ENCODE measurements around the gene MMAA.

MMAA gene

DNA sequence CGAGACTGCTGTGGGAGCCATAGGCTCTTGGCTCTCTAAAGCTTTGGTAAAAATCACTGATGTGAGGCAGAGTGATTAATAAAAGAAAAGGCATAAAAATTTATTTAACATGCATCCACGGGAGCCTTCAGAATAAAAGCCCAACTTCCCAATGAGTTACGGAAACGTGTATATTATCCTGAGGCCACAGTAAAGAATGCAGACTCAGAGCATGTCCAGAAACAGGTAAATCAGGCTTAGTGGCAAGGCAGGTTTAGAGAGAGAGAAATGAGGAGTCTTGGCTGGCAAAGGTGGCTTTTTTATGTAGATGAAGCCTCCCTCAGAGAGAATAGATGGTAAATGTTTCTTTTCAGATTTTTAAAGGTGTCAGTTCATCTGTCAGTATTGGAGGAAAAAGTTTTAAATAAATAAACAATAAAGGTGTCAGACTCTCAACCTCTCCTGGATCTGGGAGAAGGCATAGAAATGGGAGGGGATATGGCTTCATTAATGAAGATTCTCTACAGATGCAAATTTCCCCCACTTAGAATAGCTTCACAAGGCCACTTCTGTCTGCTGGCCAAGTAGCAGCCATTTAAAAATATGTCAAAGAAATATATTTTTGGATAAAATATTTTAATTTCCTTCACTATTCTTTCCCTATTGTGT is 84.8 kb downstream of the MMAA start:
- in situ Hi-C loops (cut with MboI; ENCODE audit: low sequenced_read_pairs), result no loop called here

DNA sequence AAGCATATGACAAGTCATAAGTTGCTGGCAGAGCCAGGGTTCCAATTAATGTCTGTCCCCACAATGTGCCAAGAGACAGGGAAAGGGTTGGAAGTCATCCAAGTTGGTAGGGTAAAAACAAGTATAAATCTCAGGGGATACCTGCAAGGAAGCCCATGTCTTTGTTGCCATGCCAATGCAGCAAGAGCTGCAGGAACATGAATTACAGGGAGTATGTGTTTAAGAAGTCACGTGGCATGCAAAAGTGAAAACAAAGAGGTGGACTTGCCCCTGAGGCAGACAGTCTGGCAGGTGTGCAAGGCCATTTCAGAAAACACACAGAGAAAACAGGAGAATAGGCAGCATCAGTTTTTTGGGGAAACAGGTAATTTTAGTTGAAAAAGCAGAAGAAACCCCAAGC is 90.2 kb downstream of the MMAA start:
- in situ Hi-C loops (cut with MboI; ENCODE audit: low sequenced_read_pairs), result no loop called here

Data from hTERT RPE-1 (cell line).